C1 segment of cervical spinal cord (tissue), 14 donors: ENCODE results near the gene EIF2B5.
"Not testable (repeated sequence)": the region's sequence is repeated elsewhere in the genome, so short reads cannot be mapped to it uniquely, and the experiment has no call there.

ENCODE experiments used
- DNase-seq, 14 donors: peaks; one replicate each; lab custom pipeline; 2025; lab: John Stamatoyannopoulos, UW

The EIF2B5 gene

DNA sequence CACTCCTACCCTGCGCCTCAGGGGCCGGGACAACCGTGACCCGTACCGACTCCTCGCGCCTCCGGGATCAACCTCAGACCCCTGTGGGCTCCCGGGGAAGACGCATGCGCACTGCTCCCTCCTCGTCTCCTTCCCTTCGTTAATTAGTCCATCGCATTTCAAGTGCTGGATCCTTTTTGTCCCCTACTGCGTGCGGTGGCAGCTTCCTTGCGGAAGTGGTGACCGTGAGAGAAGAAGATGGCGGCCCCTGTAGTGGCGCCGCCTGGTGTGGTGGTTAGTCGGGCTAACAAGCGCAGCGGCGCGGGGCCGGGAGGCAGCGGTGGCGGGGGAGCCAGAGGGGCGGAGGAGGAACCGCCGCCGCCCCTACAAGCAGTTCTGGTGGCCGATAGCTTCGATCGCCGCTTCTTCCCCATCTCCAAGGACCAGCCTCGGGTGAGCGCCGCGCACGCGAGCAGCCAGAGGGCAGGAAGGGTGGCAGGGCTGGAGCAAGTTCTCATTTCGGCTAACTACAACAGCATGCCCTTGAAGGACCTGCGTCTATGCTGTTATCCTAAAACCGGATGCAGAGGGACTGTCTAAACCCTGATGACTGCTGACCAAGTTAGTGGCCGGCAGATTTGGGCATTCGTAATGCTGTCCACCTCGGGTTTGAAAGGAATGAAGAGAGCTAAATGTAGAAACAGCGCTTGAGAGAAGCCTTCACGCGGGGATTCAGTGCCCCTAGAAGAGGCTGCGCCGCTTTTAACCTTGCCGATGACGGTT is at the start of gene EIF2B5:
TSS of gene EIF2B5 (plus strand) at position 210 of the 762 bp plus-strand sequence. CDS start at position 238, 28 bp downstream.
- peak; percentile 38 to 94 (median 92) for DNase-seq

DNA sequence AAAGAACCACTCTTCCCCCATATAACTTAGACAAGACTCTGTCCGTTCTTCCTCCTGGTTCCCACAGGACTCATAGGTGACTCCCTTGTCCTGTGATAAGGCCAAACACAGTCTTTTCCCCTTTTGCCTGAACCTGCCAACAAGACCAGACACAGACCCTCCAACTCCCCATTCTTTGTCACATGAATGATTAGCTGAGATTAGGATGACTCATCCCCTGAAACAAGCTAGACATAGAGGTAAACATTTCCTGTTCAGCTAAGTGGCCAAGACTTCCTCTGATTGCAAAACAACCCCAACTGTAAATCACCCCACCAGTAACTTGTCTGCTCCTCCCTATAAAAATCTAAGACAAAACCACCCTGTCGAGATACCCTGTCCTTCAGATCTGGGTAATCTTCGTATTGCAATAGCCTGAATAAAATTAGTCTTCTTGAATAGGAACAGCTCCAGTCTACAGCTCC is 49.7 kb upstream of the EIF2B5 start:
- DNase-seq: no peak

DNA sequence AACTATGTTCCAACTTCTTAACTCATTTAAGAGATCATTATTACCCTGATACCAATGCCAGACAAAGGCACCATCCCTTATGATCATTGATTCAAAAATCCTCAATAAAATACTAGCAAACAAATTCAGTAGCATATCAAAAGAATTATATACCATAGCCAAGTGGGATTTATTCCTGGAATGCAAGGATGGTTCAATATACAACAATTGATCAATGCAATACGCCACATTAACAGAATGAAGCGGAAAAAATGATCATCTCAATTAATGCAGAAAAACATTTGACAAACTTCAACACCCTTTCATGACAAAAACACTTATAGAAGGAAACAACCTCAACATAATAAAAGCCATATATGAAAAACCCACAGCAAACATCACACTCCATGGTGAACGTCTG is 43.0 kb upstream of the EIF2B5 start:
- no peak for DNase-seq

DNA sequence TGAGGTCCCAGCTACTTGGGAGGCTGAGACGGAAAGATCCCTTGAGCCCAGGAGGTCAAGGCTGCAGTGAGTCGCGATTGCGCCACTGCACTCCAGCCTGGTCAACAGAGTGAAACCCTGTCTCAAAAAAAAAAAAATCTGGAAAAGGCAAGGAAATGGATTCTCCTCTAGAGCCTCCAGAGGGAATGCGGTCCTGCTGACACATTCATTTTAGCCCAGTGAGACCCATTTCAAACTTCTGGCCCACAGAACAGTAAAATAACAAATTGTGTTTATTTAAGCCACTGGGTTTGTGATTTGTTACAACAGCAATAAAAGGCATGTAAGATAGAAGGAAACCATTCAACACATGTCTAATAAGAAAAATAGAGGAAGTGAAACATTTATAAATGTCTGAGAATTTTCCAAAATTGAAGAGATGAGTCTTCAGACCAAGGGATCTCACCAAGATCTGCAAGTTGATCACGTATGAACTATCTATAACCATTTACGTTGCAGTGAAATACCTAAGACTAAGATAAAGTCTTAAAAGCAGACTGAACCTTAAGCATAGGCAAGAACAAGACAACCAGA is 38.3 kb upstream of the EIF2B5 start, which contains the start of gene HTR3E:
TSS of gene HTR3E (plus strand) at position 254 of the 573 bp plus-strand sequence. CDS start 466 bp downstream, outside the sequence.
- DNase-seq: no peak

DNA sequence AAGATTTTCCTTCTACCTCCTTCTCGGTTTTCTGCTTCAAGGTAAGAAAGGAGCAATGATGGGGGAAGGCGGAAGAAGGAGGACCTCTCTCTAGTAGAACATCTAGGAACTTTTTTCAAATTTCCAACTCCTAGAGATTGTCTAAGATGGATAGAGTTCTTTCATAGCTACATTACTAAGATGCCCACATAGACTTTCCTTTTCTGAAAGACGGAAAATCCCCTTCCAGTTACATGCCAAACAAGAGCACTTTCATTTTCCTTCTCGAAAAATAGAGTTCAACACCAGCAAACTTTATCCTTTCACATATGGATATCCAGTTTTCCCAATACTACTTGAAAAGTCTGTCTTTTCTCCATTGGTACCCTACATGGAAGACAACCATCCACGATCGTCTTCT is 37.6 kb upstream of the EIF2B5 start:
- DNase-seq: no peak

DNA sequence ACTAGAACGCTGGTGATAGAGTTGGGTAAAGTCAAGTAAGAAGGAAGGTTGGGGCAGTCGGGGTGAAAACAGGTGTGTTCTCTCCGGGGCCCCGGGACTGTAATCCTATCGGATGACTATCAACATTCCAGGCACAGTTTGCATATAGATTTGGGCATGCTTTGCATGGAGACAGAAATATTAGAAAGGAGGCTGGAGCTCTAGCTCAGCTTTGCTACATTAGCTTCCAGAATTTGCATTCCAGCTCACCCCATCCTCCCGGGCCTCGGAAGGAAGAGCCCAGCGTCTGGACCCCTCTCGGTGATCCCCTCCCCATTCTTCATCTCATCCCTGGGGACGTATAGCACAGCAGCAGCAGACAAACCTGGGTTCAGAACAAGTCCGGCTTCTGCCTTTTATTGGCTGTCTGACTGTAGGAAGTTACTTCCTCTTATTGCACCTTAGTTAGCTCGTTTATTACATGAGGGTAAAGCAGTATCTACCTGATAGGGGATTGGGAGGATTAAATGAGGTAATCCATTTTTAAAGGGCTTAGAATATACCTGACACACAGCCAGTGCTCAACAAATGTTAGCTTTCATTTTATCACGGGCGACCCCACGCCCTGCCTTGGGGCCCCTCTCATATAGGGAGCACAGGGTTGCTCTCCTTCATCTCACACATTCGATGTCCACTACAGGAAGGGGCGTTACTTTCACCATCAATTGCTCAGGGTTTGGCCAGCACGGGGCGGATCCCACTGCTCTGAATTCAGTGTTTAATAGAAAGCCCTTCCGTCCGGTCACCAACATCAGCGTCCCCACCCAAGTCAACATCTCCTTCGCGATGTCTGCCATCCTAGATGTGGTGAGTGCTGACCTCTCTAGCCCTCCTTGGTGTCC is 35.1 kb upstream of the EIF2B5 start:
- no peak for DNase-seq

DNA sequence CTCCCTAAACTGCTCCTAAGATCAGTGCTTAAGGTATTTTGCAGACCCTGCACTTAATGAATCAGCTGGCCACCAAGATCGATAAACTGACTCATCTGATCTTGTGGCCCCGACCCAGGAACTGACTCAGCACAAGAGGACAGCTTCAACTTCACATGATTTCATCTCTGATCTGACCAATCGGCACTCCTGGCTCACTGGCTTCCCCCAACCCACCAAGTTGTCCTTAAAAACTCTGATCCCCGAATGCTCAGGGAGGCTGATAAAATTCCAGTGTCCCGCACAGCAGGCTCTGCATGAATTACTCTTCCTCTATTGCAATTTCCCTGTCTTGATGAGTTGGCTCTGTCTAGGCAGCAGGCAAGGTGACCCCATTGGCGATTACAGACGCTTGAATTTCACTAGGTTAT is 24.8 kb upstream of the EIF2B5 start:
- DNase-seq: no peak

DNA sequence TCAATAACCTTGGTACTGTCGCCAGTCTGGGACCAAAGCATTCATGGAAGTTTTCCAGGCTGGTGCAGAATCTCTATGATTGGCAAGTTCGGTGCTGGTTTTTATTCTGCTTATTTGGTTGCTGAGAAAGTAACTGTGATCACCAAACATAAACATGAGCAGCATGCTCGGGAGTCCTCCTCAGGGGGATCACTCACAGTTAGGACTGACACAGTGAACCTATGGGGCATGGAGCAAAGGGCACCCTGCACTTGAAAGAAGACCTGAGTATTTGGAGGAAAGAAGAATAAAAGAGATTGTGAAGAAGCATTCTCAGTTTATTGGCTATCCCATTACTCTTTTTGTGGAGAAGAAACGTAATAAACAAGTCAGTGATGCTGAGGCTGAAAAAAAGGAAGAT is 19.1 kb upstream of the EIF2B5 start:
- DNase-seq: no peak

DNA sequence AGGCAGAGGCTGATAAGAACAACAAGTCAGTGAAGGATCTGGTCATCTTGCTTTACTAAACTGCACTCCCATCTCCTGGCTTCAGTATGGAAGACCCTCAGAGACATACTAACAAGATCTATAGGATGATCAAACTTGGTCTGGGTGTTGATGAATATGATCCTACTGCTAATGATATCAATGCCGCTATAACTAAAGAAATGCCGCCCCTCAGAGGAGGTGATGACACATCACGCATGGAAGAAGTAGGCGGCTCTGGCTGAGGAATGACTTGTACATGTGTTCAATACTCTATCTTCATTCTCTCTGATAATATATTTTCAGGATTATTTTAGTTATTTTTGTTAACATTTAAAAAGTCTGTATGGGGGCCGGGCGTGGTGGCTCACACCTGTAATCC is 17.5 kb upstream of the EIF2B5 start:
- no peak for DNase-seq

DNA sequence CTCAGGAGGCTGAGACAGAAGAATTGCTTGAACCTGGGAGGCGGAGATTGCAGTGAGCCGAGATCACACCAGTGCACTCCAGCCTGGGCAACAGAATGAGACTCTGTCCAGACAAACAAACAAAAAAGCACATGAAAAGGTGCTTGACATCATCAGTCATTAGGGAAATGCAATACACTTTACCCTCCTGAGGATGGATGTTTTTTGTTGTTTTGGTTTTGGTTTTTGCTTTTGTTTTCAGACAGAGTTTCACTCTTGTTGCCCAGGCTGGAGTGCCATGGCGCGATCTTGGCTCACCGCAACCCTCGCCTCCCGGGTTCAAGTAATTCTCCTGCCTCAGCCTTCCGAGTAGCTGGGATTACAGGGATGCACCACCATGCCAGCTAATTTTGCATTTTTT is 14.1 kb upstream of the EIF2B5 start:
- DNase-seq: not testable (repeated sequence)

DNA sequence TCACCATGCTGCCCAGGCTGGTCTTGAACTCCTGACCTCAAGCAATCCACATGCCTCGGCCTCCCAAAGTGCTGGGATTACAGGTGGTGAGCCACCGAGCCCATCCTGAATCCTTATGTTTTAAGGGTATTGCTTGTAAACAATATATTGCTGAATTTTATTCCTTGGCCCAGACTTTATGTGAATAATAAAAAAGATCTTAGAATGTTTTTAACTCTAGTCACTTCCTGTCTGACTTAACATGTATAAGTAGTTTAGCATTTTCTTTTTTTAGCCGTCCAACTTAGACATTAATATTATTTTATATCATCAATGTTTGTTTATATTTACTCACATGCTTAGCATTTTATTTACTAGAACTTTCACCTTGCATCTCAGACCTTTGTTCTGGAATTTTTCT is 9.2 kb upstream of the EIF2B5 start:
- no peak for DNase-seq

DNA sequence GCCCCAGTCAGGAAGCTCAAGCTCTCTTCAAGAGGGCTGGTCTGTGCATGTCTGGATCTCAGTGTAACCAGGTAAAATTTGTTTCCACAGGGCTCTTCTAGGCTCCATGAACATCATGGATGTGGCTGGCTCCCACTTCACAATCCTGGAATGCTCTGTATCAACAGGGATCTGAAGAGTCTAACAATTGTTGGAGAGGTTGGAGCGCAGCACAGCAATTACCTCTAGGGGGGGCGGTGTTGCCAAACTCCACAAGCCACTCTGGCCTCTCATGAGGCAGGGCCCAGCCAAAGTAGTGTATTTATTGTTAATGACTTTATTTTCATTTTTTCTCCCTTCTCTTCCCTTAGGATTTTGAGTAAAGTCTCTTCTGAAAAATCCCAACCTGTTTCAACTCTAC is 6.1 kb upstream of the EIF2B5 start:
- no peak for DNase-seq

DNA sequence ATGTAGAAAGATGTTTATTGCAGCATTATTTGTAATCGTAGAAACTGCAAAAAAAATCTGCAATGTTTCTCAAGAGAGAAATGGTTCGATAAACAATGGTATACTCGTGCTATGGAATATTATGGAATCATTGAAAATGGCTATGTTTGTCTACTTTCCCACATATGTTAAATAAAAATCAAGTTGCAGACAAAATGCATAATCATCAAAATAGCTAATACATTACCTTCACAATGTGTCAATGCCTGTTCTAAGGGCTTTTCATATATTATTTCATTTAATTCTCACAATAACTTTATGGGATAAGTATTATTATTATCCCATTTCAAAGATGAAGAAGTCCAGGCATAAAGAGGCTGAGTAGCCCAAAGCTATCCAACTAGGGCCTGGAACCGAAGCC is 2.2 kb upstream of the EIF2B5 start:
- DNase-seq: no peak

DNA sequence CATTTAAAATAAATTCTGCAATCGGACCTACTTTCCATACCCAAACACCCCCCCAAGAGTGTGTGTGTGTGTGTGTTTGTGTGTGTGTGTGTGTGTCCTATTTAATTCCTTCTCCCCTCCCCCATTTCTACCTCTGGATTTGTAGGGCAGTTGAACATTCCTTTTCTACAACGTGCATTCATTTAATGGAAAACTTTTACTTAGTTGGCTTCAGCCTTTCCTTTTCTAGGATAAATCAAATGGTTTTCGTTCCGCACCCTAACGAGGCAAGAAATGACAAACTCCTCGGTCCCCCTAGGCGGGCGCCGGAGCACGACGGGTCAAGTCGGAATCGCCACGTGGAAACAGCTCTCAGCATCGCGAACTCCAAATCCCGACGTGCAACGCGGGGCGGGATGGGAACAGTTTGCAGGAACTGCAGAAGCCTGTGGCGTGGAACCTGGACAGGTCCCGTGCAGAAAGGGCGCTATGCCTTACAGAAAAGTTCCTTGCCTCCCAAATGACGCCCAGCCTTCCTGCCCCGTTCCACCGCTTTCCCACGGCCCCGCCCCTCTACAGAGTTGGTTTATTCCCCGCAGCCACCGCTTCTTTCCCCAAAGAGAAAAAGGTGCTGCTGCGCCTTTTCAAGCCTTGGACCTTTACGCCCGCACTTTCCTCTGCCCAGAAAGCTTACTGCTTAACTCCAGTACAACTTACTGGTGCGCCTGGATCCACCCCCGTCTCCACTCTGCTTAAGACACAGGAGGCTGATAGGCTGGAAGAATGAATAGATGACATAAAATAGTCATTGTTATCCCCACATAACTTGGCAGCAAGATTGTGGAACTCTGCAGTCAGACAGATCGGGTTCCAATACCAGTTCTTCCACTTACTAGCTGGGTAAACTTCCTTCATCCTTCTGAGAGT is 1.1 kb upstream of the EIF2B5 start:
- DNase-seq: peak; percentile 6 to 89 (median 74)

DNA sequence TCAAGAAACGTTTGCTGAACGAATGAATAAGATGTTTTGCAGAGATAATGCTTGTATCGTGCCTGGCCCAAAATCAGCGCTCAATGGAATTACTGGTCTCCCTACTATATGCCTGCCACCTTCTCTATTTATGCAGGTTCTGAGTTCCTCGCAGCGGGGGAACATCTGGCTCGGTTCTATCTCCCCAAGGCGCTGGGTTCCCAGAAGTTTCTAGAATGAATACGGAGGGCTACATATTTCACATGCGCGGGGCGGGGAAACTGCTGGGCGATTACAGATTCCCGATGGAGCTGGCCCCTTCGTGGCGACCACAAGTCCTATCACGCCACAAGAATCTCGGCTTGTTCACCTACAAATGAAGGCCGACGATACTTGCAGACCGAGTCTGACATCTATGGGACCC is 411 bp upstream of the EIF2B5 start:
- peak in 1 of 14 donors; percentile 57 for DNase-seq

DNA sequence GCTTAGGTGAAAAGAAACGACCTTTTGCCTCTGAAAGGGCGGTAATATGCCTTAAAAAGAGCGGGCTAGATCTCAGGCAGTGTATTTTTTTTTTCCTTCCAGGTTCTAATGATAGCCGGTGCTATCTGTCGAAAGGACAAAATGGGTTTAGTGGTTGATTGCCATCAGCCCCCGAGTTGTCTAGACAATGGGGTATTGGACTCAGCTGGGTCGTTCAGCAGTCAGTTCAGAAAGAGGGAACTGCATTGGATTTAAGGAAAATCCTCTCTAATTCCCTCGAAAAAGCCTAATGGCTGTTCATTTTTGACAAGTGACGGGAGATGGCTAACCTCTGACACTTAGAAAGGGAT is 728 bp downstream of the EIF2B5 start:
- no peak for DNase-seq

DNA sequence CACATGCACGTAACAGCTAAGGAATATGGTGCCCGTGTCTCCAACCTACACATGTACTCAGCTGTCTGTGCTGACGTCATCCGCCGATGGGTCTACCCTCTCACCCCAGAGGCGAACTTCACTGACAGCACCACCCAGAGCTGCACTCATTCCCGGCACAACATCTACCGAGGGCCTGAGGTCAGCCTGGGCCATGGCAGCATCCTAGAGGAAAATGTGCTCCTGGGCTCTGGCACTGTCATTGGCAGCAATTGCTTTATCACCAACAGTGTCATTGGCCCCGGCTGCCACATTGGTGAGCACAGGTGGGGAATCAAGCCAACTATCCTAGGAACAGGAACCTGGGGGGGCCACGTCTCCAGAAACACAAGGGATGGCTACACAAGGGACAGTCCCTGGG is 5.3 kb downstream of the EIF2B5 start:
- DNase-seq: no peak

DNA sequence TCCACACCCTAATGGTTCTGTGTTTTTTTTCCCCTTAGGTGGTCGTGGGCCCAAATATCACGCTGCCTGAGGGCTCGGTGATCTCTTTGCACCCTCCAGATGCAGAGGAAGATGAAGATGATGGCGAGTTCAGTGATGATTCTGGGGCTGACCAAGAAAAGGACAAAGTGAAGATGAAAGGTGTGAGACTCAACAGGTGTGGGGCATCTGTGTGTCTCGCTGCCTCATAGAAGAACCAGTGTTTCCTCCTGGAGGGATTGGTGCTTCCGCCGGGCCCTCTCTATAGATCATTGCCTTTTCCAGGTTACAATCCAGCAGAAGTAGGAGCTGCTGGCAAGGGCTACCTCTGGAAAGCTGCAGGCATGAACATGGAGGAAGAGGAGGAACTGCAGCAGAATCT is 7.0 kb downstream of the EIF2B5 start:
- no peak for DNase-seq

DNA sequence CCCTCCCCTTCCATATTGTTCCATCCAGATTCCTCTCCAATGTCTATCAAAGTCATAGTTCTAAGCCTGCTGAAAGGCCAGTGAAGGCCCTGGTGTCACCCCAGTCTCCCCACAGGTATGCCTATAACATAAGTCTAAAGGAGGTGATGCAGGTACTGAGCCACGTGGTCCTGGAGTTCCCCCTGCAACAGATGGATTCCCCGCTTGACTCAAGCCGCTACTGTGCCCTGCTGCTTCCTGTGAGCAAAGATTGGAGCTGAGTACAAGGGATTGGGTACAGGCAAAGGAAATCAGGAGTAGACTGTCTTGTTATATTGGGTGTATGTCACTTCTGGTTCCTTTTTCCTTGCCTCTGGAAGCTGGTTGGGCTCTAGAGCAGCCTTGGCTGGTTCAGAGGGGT is 8.2 kb downstream of the EIF2B5 start:
- DNase-seq: no peak

DNA sequence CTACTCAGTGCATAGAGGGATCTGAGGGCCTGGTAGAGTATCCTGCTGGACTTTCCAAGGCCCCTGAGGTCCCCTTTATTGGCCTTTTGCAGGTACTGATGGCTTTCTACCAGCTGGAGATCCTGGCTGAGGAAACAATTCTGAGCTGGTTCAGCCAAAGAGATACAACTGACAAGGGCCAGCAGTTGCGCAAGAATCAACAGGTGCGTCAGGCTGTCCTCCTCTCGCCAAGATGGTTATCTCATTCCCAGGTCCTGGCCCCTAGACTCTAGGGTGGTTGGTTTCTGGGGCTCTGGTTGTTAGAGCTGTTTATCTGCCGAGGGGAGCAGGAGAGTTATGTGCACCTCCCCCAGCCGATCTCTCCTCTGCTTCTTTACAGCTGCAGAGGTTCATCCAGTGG is 9.3 kb downstream of the EIF2B5 start:
- DNase-seq: no peak

DNA sequence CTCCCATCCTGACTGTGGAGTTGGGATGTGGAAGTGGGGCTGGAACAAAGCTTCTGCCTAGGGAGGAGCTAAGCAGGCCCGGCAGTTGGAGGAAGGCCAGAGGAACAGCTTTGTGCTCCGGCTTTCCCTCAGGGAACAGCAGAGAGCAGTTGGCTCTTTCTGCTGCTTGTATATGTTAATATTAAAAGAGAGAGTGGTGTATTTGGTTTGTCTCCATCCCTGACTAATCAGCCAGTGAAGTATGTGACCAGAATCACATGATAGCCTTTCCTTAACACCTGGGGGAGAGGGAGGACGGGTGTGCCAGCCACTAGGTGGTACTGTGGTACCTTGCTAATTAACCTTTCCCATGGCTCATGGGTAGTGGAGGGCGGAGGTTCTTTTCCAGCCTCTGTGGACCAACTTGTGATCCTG is 10.0 kb downstream of the EIF2B5 start:
- peak in 2 of 14 donors; percentile 4 to 44 for DNase-seq
